22Rv1 (cell line): Measurements from ENCODE around the gene ZNF469.

ENCODE experiments used
- H3K27ac ChIP-seq: fragments of 450-650 bp; 2 replicates; pipeline ENCODE4 v1.5.1; 2017
- CTCF ChIP-seq: fragments of 450-650 bp; IDR thresholded peaks from 2 replicates; pipeline ENCODE4 v1.5.1; 2017; ENCODE audit warnings: mild to moderate bottlenecking
- ZFX ChIP-seq: fragments of 450-650 bp; IDR thresholded peaks from 2 replicates; pipeline ENCODE4 v1.6.1; 2017; ENCODE audit warnings: antibody characterized with exemption, borderline replicate concordance

The ZNF469 gene

GRCh38 chr16:88365244-88365865, 17.4 kb upstream of the ZNF469 start:
- H3K27ac ChIP-seq: no peak overlapping the region
- TF ChIP-seq CTCF (no peak), ZFX (no peak)

- H3K27ac ChIP-seq: no peak overlapping the region
- TF ChIP-seq ZFX (no peak), CTCF (no peak)
Measured at GRCh38 chr16:88366032-88366703, 16.6 kb upstream of the ZNF469 start.

GRCh38 chr16:88366704-88367047, 16.1 kb upstream of the ZNF469 start:
- TF ChIP-seq CTCF (no peak), ZFX (no peak)
- no peak overlapping the region for H3K27ac ChIP-seq

- no peak overlapping the region for H3K27ac ChIP-seq
- no peak for TF ChIP-seq ZFX
- no peak for TF ChIP-seq CTCF
Measured at GRCh38 chr16:88367560-88367959, 15.2 kb upstream of the ZNF469 start.

GRCh38 chr16:88368036-88368435, 14.7 kb upstream of the ZNF469 start:
- TF ChIP-seq ZFX (no peak), CTCF (no peak)
- no peak overlapping the region for H3K27ac ChIP-seq

- TF ChIP-seq ZFX: no peak
- no peak overlapping the region for H3K27ac ChIP-seq
Measured at GRCh38 chr16:88368994-88369393, 13.8 kb upstream of the ZNF469 start.

- TF ChIP-seq CTCF: no peak
- TF ChIP-seq ZFX: no peak
Measured at GRCh38 chr16:88369447-88370008, 13.2 kb upstream of the ZNF469 start.

More at GRCh38 chr16:88369447-88370008, 13.2 kb upstream of the ZNF469 start:
- no peak overlapping the region for H3K27ac ChIP-seq
